ENCODE results near the gene CCNK. TPM values are rescaled to one million over a fixed set of nuclear protein-coding genes. Genes with fewer than 3 reads are reported as not detected.

Gene CCNK
- total and polyA plus RNA-seq, 2 of the 13 experiments (the other 11 are each of a cell fraction or from before 2014, with no cell fraction given) = 4.9 to 9.7 TPM

- no peaks in the 10 kb centered on the region for H3K27me3 ChIP-seq (ENCODE audit: control insufficient read depth in 1 of 2, insufficient read depth in 2 of 2, low read length in 2 of 2)
- H4K20me1 ChIP-seq (ENCODE audit: insufficient read depth, low read length) = no peaks in the 10 kb centered on the region
- ATAC-seq (no peak), FAIRE-seq (no peak), DNase-seq (ENCODE audit: low spot score) (no peak)
- in situ Hi-C loops (cut with HindIII; ENCODE audit: extremely low pct_ligation_motif_present, low pct_unique_long_range_greater_than_20kb) (no loop called here), intact Hi-C loops (cut with micrococcal nuclease; ENCODE audit: unreplicated experiment) (no loop called here)
- no peak overlapping the region for H3K4me2 ChIP-seq (ENCODE audit: low read depth, low read length)
- H3K27ac ChIP-seq (ENCODE audit: extremely low read length, insufficient read depth, low read length) = no peak overlapping the region
- BruUV-seq (replicated peaks) = no TSS peak
- peaks cover 9% of the 10 kb centered on the region for H3K79me2 ChIP-seq (ENCODE audit: insufficient read depth, low read length)
- no peaks in the 10 kb centered on the region for H3K9me3 ChIP-seq (ENCODE audit: low read length)
- H3K9ac ChIP-seq (ENCODE audit: insufficient read depth, low read depth, low read length) = no peak overlapping the region
- no peaks in the 10 kb centered on the region for H3K4me1 ChIP-seq (ENCODE audit: insufficient read depth, low read length)
- no peak overlapping the region for H3K4me3 ChIP-seq (replicated peaks in 1 of 3; ENCODE audit: insufficient read depth in 1 of 3, low read depth in 2 of 3, low read length in 3 of 3)
- H2AFZ ChIP-seq (ENCODE audit: low read length) = no peak overlapping the region
- POLR2A ChIA-PET = no interaction called here
- TF ChIP-seq, protein P1, sequence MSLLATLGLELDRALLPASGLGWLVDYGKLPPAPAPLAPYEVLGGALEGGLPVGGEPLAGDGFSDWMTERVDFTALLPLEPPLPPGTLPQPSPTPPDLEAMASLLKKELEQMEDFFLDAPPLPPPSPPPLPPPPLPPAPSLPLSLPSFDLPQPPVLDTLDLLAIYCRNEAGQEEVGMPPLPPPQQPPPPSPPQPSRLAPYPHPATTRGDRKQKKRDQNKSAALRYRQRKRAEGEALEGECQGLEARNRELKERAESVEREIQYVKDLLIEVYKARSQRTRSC (CRISPR knock-in tag; IDR thresholded peaks at IDR 0.05; ENCODE audit: low read depth) = no peak
- TF ChIP-seq ZNF546 (CRISPR knock-in tag; conservative IDR thresholded peaks at IDR 0.05) = no peak
- no peak for TF ChIP-seq WIZ (CRISPR knock-in tag; IDR thresholded peaks at IDR 0.05)
- TF ChIP-seq ZNF407 (CRISPR knock-in tag; IDR thresholded peaks at IDR 0.05; ENCODE audit: not compliant biosample characterization) = no peak
- no peak for TF ChIP-seq ZNF567 (CRISPR knock-in tag; IDR thresholded peaks at IDR 0.05; ENCODE audit: borderline replicate concordance)
- TF ChIP-seq ZNF652 (CRISPR knock-in tag; IDR thresholded peaks at IDR 0.05; ENCODE audit: borderline replicate concordance, low read depth) = no peak
- H3K36me3 ChIP-seq (replicated peaks in 1 of 2; ENCODE audit: control insufficient read depth in 1 of 2, insufficient read depth in 2 of 2, low read length in 2 of 2) = peaks cover 16 to 87% of the 10 kb centered on the region in 2 experiments
- CTCF ChIA-PET (ENCODE audit: low intra/inter-chr PET ratio, low total read pairs) = no interaction called here
- WGBS (ENCODE audit: low lambda C conversion rate) = 94% methylated on average over 3 of the region's 3 CpGs
Observed at GRCh38 chr14:99497894-99498293, 16.7 kb downstream of the CCNK start.

Measured in HepG2 (cell line).